GM18507 (cell line): ENCODE measurements around the gene NDST3.
"Not testable (repeated sequence)": the region's sequence is repeated elsewhere in the genome, so short reads cannot be mapped to it uniquely, and the experiment has no call there.

Experiments used
- DNase-seq: peaks from one replicate; pipeline ENCODE4 v3.0.0; 2011; ENCODE audit warnings: low read depth; ENCODE audit not compliant: insufficient read length; ENCODE audit errors: extremely low spot score
- FAIRE-seq: peaks from 2 replicates; lab custom pipeline; 2011; peaks lifted over from hg19 to GRCh38; lab: Jason Lieb, UNC

NDST3 gene

DNA sequence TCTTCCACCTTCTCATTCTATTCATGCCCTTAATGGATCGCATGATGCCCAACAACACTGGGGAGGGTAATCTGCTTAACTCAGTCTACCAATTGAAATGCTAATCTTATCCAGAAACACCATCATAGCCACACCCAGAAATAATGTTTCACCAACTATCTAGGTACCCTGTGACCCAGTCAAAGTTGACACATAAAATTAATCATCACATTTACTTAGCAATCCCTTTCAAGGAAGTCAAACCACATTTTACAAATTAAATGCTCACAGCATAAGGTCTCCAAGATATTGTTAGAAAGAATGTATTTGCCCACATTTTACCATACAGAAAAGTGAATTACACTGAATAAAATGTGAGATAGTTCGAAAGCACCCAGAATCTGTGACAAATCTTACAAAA, 226.0 kb downstream of the NDST3 start:
- DNase-seq (no peak), FAIRE-seq (no peak)

DNA sequence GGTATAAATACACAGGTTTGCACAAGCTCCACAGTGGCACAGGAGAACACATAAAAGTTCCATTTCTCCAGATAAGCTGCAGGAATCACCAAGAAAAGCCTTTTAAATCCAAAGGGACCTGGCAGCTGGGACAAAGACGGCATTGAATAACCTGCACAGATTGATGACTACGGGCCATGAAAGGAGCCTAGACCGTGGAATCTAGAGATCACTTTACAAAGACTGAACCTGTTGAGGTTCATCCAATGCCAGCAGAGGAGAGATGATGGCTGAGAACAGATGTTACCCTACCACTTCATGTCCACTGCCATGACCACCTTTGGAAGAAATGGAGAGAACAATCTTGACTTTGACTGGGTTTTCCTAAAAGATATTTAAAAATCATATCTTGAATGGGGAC, 229.8 kb downstream of the NDST3 start:
- FAIRE-seq = no peak
- DNase-seq = no peak

DNA sequence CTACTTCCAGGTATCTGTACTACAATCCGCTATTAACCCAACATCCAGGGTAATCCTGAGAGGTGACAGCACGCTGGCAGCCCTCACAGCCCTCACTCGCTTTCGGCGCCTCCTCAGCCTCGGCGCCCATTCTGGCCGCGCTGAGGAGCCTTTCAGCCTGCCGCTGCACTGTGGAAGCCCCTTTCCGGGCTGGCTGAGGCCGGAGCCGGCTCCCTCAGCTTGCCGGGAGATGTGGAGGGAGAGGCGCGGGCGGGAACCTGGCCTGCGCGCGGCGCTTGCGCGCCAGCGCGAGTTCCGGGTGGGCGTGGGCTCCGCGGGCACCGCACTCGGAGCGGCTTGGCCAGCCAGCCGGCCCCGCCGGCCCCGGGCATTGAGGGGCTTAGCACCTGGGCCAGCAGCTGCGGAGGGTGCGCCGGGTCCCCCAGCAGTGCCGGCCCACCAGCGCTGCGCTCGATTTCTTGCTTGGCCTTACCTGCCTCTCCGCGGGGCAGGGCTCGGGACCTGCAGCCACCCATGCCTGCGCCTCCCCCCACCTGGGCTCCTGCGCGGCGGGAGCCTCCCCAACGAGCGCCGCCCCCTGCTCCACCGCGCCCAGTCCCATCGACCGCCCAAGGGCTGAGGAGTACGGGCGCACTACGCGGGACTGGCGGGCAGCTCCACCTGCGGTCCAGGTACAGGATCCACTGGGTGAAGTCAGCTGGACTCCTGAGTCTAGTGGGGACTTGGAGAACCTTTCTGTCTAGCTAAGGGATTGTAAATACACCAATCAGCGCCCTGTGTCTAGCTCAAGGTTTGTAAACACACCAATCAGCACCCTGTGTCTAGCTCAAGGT, 231.2 kb downstream of the NDST3 start:
- no peak for DNase-seq
- FAIRE-seq = no peak

DNA sequence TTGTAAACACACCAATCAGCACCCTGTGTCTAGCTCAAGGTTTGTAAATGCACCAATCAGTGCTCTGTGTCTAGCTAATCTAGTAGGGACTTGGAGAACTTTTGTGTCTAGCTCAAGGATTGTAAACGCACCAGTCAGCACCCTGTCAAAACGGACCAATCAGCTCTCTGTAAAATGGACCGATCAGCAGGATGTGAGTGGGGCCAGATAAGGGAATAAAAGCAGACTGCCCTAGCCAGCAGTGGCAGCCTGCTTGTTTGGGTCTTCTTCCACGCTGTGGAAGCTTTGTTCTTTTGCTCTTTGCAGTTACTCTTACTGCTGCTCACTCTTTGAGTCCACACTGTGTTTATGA, 231.8 kb downstream of the NDST3 start:
- not testable (repeated sequence) for FAIRE-seq, DNase-seq

DNA sequence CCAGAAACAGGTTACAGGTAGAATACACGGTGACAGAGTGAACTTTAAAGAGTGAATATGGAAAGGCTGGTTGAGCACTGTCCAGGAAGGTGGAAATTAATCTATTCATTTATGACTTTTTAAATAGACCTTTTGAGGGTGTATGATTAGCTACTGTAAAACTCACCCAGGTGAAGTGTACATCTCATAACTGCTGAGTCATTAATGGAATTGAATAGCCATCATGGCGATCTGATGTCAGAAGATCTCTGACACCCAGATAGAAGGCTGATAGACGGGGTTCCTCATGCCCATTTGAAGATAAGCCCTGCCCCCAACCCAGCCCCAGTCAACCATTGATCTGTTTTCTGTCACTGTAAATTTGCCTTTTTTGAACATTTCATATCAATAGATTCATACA, 234.5 kb downstream of the NDST3 start:
- DNase-seq (no peak), FAIRE-seq (peak; percentile 12)

DNA sequence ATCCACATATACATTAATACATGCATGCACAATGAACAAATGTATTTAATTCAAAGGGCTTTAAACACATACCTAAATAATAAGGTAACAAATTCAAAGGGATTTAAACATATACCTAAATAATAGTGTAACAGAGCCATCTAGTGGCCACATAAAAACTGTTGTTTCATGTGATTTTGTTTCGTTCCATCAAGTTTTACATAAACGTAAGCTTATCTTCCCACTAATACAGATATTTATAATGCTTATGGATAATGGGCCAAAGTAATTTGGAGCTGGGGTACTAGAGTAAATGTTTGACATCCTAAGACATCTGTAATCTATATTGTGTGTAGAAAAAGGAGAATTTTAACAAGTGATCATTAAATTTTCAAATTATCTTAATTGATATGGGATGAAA, 236.2 kb downstream of the NDST3 start:
- FAIRE-seq = peak; percentile 59

DNA sequence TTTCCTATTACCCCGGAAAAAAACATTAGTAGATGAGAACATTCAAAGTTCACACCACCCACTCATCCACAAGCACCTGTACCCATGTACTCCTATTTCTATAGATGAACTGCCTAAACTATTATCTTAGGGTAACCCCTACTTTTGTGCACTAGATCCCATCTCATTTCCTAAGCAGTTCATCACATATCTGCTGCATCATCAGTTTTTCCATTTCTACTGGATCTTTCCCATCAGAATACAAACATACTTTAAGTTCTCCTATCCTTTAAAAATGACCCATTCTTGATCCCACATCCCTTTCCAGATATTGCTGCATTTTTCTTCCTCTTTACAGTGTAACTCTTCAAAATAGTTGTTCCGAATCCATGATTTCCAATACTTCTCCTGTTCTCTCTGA, 237.5 kb downstream of the NDST3 start:
- no peak for FAIRE-seq
- no peak for DNase-seq

More for the DNA sequence above, 236.2 kb downstream of the NDST3 start:
- no peak for DNase-seq

DNA sequence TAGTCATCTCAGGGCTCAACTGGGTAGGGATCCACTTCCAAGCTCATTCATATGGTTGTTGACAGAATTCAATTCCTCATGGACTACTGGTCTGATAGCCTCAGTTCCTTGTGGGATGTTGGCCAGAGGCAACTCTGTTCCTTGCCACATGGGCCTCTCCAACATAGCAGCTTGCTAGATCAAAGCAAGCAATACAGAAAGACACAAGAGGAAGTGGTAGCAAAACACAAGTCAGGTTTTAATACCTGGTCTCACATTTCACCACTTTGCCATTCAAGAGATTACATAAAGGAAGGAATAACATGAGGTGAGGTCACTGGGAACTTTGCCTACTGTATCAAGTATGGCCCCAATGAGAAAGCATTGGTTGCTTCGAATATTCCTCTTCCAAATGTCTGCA, 239.4 kb downstream of the NDST3 start:
- FAIRE-seq = no peak
- no peak for DNase-seq

DNA sequence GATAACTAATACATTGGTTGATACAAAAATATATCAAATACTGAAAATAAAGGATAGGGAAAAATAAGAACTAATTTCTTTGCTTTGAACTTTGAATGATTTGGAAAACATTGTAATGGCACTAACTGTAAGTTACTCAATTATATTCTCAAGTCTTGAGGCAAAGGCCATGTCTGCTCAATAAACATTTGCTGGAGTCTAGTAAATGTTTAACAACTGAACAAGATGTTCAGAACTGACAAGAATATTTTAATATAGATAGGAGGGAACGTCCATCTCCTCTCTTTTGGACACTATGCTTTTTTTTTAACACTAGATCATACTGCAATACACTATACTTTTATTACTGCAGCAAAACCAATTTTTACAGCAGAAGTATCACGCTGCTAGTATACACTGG, 242.3 kb downstream of the NDST3 start:
- FAIRE-seq = peak; percentile 15

DNA sequence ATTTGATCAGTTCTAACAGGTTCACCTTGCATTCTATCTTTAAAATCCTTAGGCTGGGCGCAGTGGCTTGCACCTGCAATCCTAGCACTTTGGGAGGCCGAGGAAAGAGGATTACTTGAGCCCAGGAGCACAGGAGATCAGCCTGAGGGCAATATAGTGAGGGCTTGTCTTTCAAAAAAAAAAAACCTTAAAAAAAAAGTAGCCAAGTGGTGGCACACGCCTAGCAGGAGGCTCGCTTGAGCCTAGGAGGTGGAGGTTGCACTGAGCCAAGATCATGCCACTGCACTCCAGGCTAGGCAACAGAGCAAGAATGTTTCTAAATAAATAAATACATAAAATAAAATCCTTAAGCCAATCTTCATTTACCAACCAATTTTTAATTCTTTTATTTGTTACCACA, 243.0 kb downstream of the NDST3 start:
- DNase-seq (no peak), FAIRE-seq (no peak)

More for the DNA sequence above, 242.3 kb downstream of the NDST3 start:
- no peak for DNase-seq

DNA sequence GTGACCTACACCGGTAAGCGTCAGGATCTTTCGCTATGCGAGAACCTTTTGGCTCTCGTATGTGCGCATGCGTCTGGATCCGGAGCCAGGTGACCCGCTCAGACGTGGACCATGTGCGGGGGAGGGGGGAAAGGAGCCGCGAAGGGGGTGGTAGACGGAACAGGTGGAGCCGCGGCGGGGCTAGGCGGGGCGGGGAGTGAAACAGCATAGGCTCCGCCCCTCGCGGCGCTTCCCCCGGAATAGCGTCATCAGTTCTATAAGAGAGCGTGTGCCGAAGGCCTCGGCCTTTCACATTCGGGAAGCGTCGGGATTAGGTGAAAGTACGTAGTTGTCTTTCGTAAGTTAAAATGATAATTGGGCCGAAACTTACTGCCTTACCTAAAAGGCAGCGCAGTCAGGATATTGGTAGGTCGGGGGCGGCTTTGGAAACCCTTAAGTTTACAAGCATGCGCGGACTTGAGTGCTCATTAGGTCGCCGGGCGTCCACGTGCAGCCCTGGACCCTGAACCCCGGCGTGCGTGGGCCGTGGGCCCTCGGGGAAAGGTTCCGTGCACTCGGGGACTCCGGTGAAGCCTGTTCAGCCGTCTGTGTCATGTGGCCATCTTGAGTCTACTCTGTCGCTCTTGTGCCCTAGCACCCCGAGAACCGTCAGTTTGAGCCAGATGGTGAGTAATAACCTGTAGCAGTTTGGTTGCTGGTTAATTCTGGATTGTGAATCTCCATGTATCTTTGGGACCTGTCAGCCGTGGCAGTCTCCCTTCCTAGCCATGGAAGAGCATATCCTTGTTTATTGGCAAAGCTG, 244.4 kb downstream of the NDST3 start:
- DNase-seq (peak; percentile 93), FAIRE-seq (peak; percentile 97)

DNA sequence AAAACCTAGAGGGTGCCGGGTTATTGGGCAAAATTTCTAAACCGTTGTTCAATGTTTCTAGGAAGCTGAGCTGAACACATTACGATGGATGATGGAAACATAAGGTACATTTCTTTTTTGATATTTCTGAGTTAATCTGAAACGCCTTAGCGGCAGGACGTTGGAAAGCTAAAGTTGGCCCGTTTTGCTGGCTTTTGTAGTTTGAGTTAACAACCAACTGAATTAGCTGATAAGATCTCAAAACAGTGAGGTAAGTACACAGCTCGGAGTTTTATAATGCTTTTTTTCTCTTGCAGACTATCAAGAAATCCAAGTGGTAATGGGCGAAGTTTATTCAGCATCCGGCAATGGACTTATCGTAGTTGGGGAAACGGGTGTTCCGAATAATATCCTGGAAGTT, 245.0 kb downstream of the NDST3 start:
- DNase-seq = no peak
- no peak for FAIRE-seq

DNA sequence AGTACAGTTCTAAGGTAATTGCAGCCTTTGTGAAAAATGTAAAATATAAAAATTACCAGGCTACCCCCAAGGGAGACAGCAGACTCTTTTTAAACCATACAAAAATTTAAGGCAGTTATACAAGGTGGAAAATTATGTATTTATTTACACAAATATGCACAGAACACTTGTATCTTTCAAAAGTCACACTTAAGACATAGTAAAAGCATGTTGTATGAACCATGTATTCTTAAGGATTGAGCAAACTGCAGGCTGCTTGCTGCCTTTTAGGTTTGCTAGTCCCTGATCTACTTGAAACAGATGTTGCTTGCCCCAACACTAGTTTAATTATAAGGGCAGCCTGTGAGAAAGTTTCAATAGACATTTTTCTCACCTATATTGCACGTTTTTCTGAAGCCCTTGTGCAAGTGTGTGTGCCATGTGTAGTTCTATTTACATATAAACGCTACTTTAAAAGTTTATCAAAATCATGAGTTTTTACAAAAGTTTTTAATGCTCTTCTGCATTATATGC, 245.7 kb downstream of the NDST3 start:
- no peak for FAIRE-seq
- DNase-seq = no peak

DNA sequence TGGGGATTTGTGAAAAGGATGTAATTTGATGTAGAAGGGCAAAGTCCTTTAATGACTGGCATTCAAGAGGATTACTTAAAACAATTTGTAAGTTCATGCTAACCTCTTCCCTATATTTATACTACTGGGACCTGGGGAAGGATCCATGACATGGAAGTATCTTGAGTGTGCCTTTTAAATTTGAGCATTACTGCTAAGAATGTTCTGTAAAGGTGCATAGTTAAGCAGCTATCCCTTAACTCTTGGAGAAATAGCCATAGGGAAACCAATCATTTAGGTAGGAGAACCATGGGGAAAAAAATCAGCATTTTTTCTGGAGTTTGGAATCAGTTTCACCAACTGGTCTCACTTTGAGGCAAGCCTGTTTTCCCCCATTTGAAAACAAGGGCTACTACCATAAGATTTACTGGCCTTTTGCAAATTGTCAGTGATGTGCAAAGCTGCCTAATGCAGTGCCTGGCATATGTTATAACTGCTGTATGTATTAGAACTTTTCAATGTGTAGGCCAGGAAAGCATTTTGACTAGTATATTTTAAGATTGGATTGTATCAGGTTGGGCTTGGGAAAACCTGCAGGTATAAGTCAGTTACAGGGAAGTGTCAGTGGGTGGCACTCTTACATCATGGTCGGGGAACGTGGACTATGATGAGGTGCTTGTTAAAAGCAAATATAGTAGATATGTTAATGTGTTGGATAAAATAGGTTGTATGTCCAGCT, 246.4 kb downstream of the NDST3 start:
- FAIRE-seq = peak; percentile 77
- no peak for DNase-seq

DNA sequence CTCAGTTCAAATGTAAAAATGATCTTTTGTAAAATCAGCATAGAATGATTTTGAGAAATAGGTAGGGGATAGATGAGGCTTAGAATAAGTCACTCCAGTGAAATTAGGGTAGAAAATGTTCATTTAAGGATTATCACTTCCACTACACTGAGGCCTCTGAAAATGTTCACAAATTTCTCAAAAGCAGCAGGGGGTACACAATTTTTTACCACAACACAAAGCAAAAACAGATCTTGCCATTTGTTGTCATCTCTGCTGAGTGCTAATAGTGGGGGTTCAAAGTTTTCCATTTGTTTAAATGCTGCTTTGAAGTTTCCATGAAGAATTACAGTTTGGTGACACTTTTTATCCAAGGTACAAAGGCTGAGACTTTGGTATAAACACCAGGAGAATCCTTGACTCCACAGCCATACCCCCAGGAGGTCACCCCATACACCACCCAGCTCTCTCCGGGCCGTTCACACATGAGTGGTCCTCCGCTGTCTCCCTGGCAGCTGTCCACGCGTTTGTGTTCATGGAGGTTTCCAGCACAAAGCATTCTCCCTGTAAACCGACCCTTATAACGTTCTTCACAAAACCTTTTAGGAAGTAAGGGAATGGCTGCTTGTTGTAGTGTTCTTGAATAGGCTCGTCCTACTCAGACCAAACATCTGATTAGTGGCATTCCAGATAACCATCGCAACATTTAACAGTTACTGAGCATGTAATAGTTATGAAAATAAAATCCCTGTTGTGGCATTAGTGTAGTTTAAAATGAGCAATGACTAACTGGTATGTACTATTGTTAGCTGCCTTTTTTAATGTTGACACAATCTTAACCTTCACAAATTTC, 247.5 kb downstream of the NDST3 start:
- FAIRE-seq = no peak
- no peak for DNase-seq

DNA sequence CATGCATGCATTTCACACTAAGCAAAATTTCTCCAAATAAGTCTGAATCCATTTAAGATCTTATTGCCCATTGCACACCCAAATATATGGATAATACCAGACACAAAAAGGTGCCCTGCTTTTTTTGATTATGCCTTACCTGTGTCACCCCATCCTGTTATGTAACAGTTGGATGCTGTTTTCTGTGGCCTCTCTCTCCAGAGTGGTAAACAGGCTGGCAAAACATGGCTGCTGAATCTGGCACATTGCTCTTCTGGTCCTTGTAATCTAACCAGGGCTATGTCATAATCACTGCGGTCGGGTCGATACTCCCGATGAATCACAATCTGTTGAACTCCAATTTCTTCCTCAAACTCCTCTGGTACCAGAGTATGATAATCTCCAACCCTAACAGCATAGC, 248.4 kb downstream of the NDST3 start:
- DNase-seq = no peak
- no peak for FAIRE-seq

DNA sequence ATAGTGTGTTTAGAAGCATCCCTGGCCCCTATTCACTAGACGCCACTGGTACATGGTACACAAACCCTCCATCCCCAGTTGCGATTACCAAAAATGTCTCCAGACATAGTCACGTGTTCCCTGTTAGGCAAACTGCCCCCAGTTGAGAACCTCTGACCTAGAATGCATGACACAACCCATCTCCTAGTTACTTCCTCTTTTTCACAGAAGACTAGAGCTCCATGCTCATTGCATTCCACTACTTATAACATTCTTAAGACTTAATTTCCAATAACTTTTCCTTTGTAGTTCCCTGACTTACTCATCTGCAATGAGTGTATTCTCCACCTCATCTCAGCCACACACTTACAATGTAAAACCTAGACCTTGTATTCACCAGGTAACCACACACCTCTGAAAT, 249.9 kb downstream of the NDST3 start:
- FAIRE-seq = peak; percentile 78
- no peak for DNase-seq

DNA sequence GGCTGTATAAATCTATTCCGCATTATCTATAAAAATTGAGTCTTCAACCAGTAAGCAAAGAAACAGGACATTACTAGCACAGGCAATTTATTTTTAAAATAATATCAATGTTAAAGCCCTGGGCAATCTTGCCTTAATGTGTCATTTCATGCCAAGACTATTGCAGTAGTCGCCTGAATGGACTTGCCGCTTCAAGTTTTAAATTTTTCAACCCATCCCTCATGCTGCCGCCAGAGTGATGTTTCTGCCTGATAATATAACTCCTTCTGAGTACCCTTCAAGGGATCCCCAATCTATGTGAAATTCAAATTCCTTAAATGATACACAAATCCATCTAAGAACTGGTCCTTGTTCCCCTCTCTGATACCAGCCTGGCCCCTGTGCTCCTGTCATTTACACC, 251.6 kb downstream of the NDST3 start:
- no peak for DNase-seq
- no peak for FAIRE-seq

DNA sequence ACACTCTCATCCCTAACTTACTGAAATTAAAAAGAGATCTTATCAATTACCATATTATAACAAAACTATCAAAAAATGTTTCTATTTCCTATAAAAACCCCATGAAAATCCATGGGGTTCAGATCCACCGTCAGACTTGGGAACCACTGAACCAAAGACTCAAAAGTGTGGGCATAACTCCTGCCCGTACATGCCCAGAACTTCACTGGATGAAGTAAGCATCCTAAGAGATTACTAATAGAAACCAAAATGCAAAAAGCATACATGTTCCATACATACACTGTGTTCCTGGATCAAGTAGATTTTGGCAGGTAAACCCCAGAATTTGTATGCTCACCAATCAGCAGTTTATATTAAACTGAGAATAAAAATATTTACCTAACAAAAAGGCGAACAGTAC, 252.4 kb downstream of the NDST3 start:
- FAIRE-seq = no peak

More for the DNA sequence above, 252.4 kb downstream of the NDST3 start:
- DNase-seq = no peak
